Sigmoid colon (tissue), 4 donors: ENCODE measurements around the gene BIRC6.

Experiments
- EP300 ChIP-seq, 4 donors: sonication (generic); formaldehyde crosslinking; IDR thresholded peaks; one replicate each; pipeline ENCODE4 v1.6.1; 2017; ENCODE audit warnings: antibody characterized with exemption in 4 of 4
- TF ChIP-seq, protein P1 (sequence below), 4 experiments: fragments of 450-650 bp in 3 of 4; fragments of 200-600 bp in 1 of 4; IDR thresholded peaks; one replicate each; pipeline ENCODE4 v1.5.1; 2016 to 2019; ENCODE audit warnings: antibody characterized with exemption in 4 of 4, mild to moderate bottlenecking in 3 of 4, moderate library complexity in 2 of 4

DNA sequence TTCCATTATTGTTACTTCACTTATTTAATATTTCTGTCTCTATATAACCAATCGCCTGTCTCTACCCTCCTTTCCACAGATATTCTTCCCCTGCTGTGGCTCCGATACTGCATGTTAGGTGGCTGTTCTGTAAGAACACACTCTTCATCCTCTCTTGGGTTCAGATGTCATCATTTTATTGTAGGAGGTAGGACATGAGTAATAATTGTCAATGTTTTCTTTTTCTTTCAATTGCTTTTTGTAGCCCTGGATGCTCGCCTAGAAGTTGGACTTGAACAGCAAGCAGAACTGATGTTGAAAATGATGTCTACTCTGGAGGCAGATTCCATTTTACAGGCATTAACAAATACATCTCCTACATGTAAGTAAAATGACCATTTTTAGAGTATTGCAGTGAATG, 128.6 kb downstream of the BIRC6 start:
- TF ChIP-seq EP300 (IDR thresholded peaks at IDR 0.05): no peak
- TF ChIP-seq, protein P1, sequence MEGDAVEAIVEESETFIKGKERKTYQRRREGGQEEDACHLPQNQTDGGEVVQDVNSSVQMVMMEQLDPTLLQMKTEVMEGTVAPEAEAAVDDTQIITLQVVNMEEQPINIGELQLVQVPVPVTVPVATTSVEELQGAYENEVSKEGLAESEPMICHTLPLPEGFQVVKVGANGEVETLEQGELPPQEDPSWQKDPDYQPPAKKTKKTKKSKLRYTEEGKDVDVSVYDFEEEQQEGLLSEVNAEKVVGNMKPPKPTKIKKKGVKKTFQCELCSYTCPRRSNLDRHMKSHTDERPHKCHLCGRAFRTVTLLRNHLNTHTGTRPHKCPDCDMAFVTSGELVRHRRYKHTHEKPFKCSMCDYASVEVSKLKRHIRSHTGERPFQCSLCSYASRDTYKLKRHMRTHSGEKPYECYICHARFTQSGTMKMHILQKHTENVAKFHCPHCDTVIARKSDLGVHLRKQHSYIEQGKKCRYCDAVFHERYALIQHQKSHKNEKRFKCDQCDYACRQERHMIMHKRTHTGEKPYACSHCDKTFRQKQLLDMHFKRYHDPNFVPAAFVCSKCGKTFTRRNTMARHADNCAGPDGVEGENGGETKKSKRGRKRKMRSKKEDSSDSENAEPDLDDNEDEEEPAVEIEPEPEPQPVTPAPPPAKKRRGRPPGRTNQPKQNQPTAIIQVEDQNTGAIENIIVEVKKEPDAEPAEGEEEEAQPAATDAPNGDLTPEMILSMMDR (IDR thresholded peaks at IDR 0.05): no peak
